Thyroid gland (tissue), 4 donors: ENCODE results near the gene STX16.

Source experiments
- POLR2A ChIP-seq, 2 donors: fragments of 450-650 bp; IDR thresholded peaks; one replicate each; pipeline ENCODE4 v1.6.1; 2017; ENCODE audit warnings: antibody characterized with exemption in 2 of 2, mild to moderate bottlenecking in 2 of 2, moderate library complexity in 1 of 2
- TF ChIP-seq, protein P1 (sequence below), 6 experiments: fragments of 200-600 bp in 3 of 6; fragments of 450-650 bp in 3 of 6; sonication (generic) in 3 of 6; IDR thresholded peaks; one replicate each; pipeline ENCODE4 v1.5.1; 2016 to 2019; ENCODE audit warnings: antibody characterized with exemption in 6 of 6, mild to moderate bottlenecking in 2 of 6, inconsistent platforms in 1 of 6, moderate library complexity in 1 of 6

DNA sequence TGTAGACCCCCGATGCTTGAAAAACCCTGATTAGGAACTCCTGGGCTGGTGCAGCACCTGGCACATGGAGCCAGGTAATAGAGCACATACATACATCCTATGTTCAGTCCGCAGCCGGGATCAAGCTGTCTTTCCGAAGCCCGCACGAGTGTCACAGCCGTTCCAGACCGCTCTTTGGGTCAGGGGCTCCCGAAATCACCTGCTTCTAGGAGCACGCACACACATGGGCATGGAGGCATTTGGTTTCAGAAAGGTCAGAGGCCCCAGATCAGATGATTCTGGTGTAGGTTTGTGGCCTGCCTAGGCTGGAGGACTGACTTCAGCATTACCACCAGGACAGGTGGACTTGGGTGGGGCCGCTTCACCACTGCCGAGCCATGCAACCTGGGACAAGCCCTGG lies 42.1 kb upstream of the STX16 start:
- TF ChIP-seq, protein P1, sequence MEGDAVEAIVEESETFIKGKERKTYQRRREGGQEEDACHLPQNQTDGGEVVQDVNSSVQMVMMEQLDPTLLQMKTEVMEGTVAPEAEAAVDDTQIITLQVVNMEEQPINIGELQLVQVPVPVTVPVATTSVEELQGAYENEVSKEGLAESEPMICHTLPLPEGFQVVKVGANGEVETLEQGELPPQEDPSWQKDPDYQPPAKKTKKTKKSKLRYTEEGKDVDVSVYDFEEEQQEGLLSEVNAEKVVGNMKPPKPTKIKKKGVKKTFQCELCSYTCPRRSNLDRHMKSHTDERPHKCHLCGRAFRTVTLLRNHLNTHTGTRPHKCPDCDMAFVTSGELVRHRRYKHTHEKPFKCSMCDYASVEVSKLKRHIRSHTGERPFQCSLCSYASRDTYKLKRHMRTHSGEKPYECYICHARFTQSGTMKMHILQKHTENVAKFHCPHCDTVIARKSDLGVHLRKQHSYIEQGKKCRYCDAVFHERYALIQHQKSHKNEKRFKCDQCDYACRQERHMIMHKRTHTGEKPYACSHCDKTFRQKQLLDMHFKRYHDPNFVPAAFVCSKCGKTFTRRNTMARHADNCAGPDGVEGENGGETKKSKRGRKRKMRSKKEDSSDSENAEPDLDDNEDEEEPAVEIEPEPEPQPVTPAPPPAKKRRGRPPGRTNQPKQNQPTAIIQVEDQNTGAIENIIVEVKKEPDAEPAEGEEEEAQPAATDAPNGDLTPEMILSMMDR (IDR thresholded peaks at IDR 0.05), result no peak
- no peak for TF ChIP-seq POLR2A (IDR thresholded peaks at IDR 0.05)
